ENCODE results near the gene APOBEC4. TPM values are rescaled to one million over a fixed set of nuclear protein-coding genes. Genes with fewer than 3 reads are reported as not detected.

Gene APOBEC4
- total RNA-seq, 1 donor = not detected

DNA sequence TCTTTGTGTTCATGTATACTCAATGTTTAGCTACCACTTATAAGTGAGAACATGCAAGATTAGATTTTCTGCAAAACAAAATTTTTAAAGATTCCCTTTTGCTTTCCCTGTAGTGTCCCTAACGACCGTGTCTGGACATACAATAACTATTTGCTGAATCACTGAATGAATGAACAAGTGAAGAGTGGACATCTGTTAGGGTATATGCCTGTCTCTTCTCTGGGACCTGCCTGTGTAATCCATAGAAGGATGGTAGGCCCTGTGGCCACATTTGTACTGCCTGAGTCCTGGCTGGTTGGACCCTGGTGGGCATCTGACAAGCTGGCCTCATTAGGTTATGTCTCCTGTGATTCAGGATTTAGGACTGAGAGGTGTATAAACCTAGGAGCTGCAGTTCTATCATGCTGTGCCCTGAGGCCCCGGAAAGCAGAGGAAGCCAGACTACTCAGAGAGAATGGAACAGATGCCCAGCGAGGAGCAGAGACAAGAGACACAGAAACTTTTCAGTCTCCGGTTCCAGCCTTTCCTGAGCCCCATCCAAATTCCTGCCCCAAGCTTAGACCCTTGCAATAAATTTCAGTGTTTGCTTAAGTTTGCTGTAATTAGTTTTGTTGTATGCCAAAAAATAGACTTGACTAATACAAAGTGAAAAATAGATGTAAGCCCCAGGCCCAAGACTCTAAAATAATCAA lies 55.3 kb downstream of the APOBEC4 start:
- H4K20me1 ChIP-seq (ENCODE audit: insufficient read depth, low read length) = no peaks in the 10 kb centered on the region
- H2AFZ ChIP-seq (ENCODE audit: low read length) = peak overlapping the region; percentile 11
- H3K27ac ChIP-seq (ENCODE audit: low read depth, low read length) = no peak overlapping the region
- TF ChIP-seq CTCF (IDR thresholded peaks at IDR 0.05; ENCODE audit: extremely low read depth, low read depth, low read length) = no peak
- H3K4me2 ChIP-seq (ENCODE audit: insufficient read depth, low read length) = no peak overlapping the region
- H3K4me1 ChIP-seq (ENCODE audit: insufficient read depth, low read length) = peaks cover 11% of the 10 kb centered on the region
- H3K36me3 ChIP-seq (ENCODE audit: insufficient read depth, low read length) = no peaks in the 10 kb centered on the region
- no peaks in the 10 kb centered on the region for H3K79me2 ChIP-seq (ENCODE audit: insufficient read depth, low read length)
- no peak overlapping the region for H3K4me3 ChIP-seq (ENCODE audit: insufficient read depth, low read length)
- H3K9me3 ChIP-seq (ENCODE audit: low read depth, low read length) = no peaks in the 10 kb centered on the region
- no peaks in the 10 kb centered on the region for H3K27me3 ChIP-seq (ENCODE audit: insufficient read depth, low read length)
- DNase-seq (ENCODE audit: insufficient read length, low spot score, missing footprints) = no peak

GRCh38 chr1:183596500-183596899 lies 56.6 kb downstream of the APOBEC4 start:
- DNase-seq (ENCODE audit: insufficient read length, low spot score, missing footprints) = no peak
- no peaks in the 10 kb centered on the region for H3K27me3 ChIP-seq (ENCODE audit: insufficient read depth, low read length)

More at GRCh38 chr1:183596500-183596899, 56.6 kb downstream of the APOBEC4 start:
- Histone ChIP-seq H3K79me2 (ENCODE audit: insufficient read depth, low read length) (no peaks in the 10 kb centered on the region), H3K4me3 (ENCODE audit: insufficient read depth, low read length) (no peak overlapping the region), H3K4me2 (ENCODE audit: insufficient read depth, low read length) (no peak overlapping the region), H3K36me3 (ENCODE audit: insufficient read depth, low read length) (no peaks in the 10 kb centered on the region), H4K20me1 (ENCODE audit: insufficient read depth, low read length) (no peaks in the 10 kb centered on the region), H3K27ac (ENCODE audit: low read depth, low read length) (no peak overlapping the region), H2AFZ (ENCODE audit: low read length) (no peak overlapping the region), H3K4me1 (ENCODE audit: insufficient read depth, low read length) (peaks cover 11% of the 10 kb centered on the region), H3K9me3 (ENCODE audit: low read depth, low read length) (no peaks in the 10 kb centered on the region)
- no peak for TF ChIP-seq CTCF (IDR thresholded peaks at IDR 0.05; ENCODE audit: extremely low read depth, low read depth, low read length)

Other genes with a start within 250 kb of the APOBEC4 start
- 2.5 and 5.6 TPM in 2 replicates for gene NMNAT2, start 234.9 kb downstream of the APOBEC4 start, total RNA-seq
- gene SMG7, start 180.8 kb downstream of the APOBEC4 start, total RNA-seq = 25.0 TPM in 2 replicates
- 0.88 and 2.2 TPM in 2 replicates for gene NCF2, start 62.9 kb downstream of the APOBEC4 start, total RNA-seq
- gene ARPC5, start 17.5 kb downstream of the APOBEC4 start, total RNA-seq = 156 and 157 TPM in 2 replicates
- 24.6 and 25.3 TPM in 2 replicates for gene RGL1, start 151.8 kb upstream of the APOBEC4 start, total RNA-seq

Measured in osteoblast (primary cell).